OCI-M2 (cell line): Measurements from ENCODE around the gene ST7.
"Not testable (repeated sequence)": the region's sequence is repeated elsewhere in the genome, so short reads cannot be mapped to it uniquely, and the experiment has no call there.

Experiments used
- DNase-seq: peaks from one replicate; lab custom pipeline; 2025; ENCODE audit not compliant: unreplicated experiment; lab: John Stamatoyannopoulos, UW

Gene ST7

GRCh38 chr7:117120321-117120720 is 167.0 kb downstream of the ST7 start:
- not testable (repeated sequence) for DNase-seq

- DNase-seq = not testable (repeated sequence)
These were observed 168.7 kb downstream of the ST7 start for GRCh38 chr7:117122036-117122435.

- no peak for DNase-seq
These were observed 169.2 kb downstream of the ST7 start for GRCh38 chr7:117122536-117122935.

GRCh38 chr7:117123311-117123926 is 170.1 kb downstream of the ST7 start:
- DNase-seq = no peak

- no peak for DNase-seq
These were observed 171.4 kb downstream of the ST7 start for GRCh38 chr7:117124591-117125220.

DNA sequence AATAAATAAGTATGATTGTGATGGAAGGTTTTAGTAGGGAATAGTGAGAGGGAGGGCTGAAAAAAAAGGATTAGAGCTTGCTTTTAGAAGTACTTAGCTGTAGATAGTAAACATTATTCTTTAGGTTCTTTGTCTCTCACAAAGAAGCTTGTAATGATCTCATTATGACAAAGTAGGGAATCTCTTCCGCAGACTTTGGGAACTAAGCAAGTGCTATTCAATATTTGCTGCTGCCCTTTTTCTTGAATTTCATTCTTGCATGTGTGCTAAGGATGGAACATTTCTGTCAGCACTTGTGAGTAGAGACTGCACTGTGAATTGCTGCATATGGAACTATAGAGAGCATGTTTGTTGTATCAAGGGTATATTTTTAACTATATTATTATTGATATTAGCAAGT is 173.4 kb downstream of the ST7 start:
- DNase-seq = no peak

- peak; percentile 41 for DNase-seq
These were observed 174.4 kb downstream of the ST7 start for GRCh38 chr7:117127585-117128168.

GRCh38 chr7:117129521-117129955 is 176.2 kb downstream of the ST7 start:
- no peak for DNase-seq

- no peak for DNase-seq
These were observed 177.0 kb downstream of the ST7 start for GRCh38 chr7:117130262-117130661.

DNA sequence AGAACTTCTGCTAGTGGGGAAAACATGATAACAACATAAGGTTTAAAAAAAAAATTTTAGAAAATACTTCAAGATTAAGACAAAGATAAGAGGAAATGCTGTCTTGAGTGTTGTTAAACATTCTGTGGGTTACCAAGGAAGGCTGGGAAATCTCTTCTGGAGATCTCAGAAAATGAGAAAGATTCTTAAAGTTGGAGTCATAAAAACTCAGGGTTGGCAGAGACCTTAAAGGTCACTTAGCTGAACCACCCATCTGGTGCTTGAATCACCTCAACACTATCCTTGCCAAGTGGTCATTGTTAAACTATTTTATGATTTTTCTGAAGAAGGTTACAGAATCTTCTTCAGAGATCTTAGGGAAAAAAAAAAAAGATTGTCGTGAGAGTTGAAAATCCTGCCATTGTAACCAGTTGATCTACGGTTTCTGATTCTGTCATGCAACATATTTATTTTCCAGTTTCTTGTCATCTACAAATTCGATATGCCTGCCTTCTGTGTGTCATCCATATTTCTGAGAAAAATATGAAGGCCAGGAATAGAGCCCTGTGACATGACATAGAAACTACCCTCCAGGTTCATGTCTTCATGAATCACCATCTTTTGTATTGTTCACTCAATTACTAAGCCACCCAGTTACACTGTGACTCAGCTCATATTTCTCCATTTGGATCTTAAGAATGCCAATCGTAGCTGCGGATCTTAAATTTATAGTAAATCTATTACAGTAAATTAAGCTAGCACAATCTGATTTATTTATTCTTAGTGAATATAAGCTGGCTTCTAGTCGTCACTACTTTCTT is 179.2 kb downstream of the ST7 start:
- DNase-seq = no peak

GRCh38 chr7:117133125-117133524 is 179.8 kb downstream of the ST7 start:
- DNase-seq = no peak

GRCh38 chr7:117134411-117134810 is 181.1 kb downstream of the ST7 start:
- no peak for DNase-seq

- DNase-seq = no peak
These were observed 181.7 kb downstream of the ST7 start for GRCh38 chr7:117134889-117135552.

- no peak for DNase-seq
These were observed 182.2 kb downstream of the ST7 start for GRCh38 chr7:117135553-117135891.

- DNase-seq = no peak
These were observed 184.6 kb downstream of the ST7 start for GRCh38 chr7:117137868-117138267.

GRCh38 chr7:117138495-117138894 is 185.2 kb downstream of the ST7 start:
- DNase-seq = no peak

DNA sequence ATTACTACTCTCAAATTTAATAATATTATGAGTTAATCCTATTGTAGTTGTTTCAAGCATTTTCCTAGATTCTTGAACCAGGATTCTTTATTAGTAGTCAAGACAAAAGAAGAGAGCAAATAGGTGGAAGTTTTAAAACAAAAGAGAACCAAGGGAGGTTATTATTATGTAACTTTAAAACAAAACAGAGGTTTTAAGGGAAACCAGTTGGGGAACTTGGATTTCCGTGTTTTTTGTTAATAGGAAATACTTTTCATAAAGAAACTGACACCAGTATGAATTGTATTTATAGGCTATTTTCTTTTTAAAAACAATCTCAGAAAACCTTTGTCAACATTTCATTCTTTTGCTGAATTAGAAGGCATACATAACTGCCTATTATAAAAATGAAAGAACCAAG is 185.7 kb downstream of the ST7 start:
- DNase-seq = no peak

GRCh38 chr7:117139397-117139984 is 186.2 kb downstream of the ST7 start:
- DNase-seq = no peak

GRCh38 chr7:117140921-117141320 is 187.6 kb downstream of the ST7 start:
- no peak for DNase-seq

DNA sequence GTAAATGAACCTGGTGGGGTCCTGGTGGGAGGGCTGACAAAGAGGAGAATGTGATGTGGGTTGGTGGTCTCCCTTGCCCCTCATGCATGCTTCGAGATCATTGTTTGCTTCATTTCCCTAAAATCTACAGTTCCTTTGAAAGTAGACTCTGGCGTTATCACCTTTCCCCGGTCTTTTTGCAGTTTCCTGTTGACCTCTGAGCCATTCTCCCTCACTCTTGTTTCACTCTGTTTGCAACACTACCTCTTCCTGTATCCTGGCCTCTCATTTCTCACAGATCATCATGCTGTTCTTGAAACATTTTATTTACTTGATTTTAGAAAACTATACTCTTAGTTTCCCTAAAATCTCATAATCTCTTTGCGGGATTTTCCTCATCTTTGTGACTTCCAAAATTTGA is 189.8 kb downstream of the ST7 start:
- DNase-seq = no peak

DNA sequence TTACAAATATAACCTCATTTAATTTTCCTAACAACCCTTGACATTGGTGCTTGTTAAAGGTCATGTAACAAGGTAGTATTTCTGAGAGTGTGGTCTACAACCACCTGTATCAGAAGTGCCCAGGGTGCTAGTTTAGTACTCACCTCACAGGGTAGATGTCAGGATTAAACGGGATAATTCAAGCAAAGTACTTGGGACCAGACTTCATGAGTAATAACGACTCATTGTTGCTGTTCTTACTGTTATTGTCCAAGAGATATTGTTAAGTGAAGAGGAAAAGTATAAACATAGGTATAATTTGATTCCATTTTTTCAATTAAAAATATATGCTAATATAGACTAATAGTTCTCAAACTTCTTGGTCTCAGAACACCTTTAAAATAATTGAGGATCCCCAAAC is 190.3 kb downstream of the ST7 start:
- DNase-seq = no peak
